Measurements from ENCODE around the gene HIF3A. TPM values are rescaled to one million over a fixed set of nuclear protein-coding genes. Genes with fewer than 3 reads are reported as not detected.

The HIF3A gene
- total RNA-seq, 2 experiments from 2014 or later: not detected

GRCh38 chr19:46376241-46377153 is 79.7 kb downstream of the HIF3A start:
- H3K4me3 Mint-ChIP-seq: no peak overlapping the region
- POLR2A ChIA-PET: no interaction called here
- peaks cover 9% of the 10 kb centered on the region for H3K4me1 Mint-ChIP-seq
- peaks cover 44% of the 10 kb centered on the region for H3K36me3 Mint-ChIP-seq (ENCODE audit: low read depth)
- DNase-seq: no peak
- no peaks in the 10 kb centered on the region for H3K27me3 Mint-ChIP-seq
- no peaks in the 10 kb centered on the region for H3K9me3 Mint-ChIP-seq
- no peak overlapping the region for H3K27ac Mint-ChIP-seq
- CTCF ChIA-PET: interaction anchor here (0.6 to 1.1 kb wide), 2 partner anchors 16 to 26 kb away, joined by 3 read pairs; no protein-coding TSS in a partner anchor

GRCh38 chr19:46378268-46378667 is 81.4 kb downstream of the HIF3A start:
- no peaks in the 10 kb centered on the region for H3K9me3 Mint-ChIP-seq
- ChIA-PET CTCF (interaction anchor here (1.0 kb wide), 1 partner anchor 14 kb away, joined by 4 read pairs; no protein-coding TSS in a partner anchor), POLR2A (no interaction called here)
- DNase-seq: no peak
- H3K4me3 Mint-ChIP-seq: no peak overlapping the region
- peaks cover 56% of the 10 kb centered on the region for H3K36me3 Mint-ChIP-seq (ENCODE audit: low read depth)
- H3K27ac Mint-ChIP-seq: no peak overlapping the region
- no peaks in the 10 kb centered on the region for H3K4me1 Mint-ChIP-seq
- no peaks in the 10 kb centered on the region for H3K27me3 Mint-ChIP-seq

- Mint-ChIP-seq H3K27me3 (no peaks in the 10 kb centered on the region), H3K36me3 (ENCODE audit: low read depth) (peaks cover 70% of the 10 kb centered on the region), H3K4me3 (no peak overlapping the region), H3K4me1 (no peaks in the 10 kb centered on the region), H3K27ac (no peak overlapping the region), H3K9me3 (no peaks in the 10 kb centered on the region)
- DNase-seq: no peak
- POLR2A ChIA-PET: no interaction called here
- CTCF ChIA-PET: interaction anchor here (1.8 kb wide), 1 partner anchor 15 kb away, joined by 5 read pairs; no protein-coding TSS in a partner anchor
Observed at GRCh38 chr19:46380690-46381089, 83.8 kb downstream of the HIF3A start.

- DNase-seq: no peak
- no peaks in the 10 kb centered on the region for H3K9me3 Mint-ChIP-seq
- no peaks in the 10 kb centered on the region for H3K4me1 Mint-ChIP-seq
- H3K27ac Mint-ChIP-seq: no peak overlapping the region
- H3K4me3 Mint-ChIP-seq: no peak overlapping the region
- ChIA-PET POLR2A (interaction anchor here (1.0 kb wide), 1 partner anchor 14 kb away, joined by 3 read pairs; no protein-coding TSS in a partner anchor), CTCF (interaction anchor here (1.8 kb wide), 1 partner anchor 14 kb away, joined by 5 read pairs; no protein-coding TSS in a partner anchor)
- no peaks in the 10 kb centered on the region for H3K27me3 Mint-ChIP-seq
- peaks cover 68% of the 10 kb centered on the region for H3K36me3 Mint-ChIP-seq (ENCODE audit: low read depth)
Observed at GRCh38 chr19:46381346-46381745, 84.5 kb downstream of the HIF3A start.

- Mint-ChIP-seq H3K9me3 (no peaks in the 10 kb centered on the region), H3K27ac (no peak overlapping the region), H3K4me1 (no peaks in the 10 kb centered on the region), H3K4me3 (no peak overlapping the region), H3K27me3 (no peaks in the 10 kb centered on the region), H3K36me3 (ENCODE audit: low read depth) (peaks cover 66% of the 10 kb centered on the region)
- ChIA-PET CTCF (interaction anchor here (1.8 kb wide), 1 partner anchor 14 kb away, joined by 5 read pairs; no protein-coding TSS in a partner anchor), POLR2A (interaction anchor here (1.0 kb wide), 1 partner anchor 13 kb away, joined by 3 read pairs; no protein-coding TSS in a partner anchor)
- no peak for DNase-seq
Observed at GRCh38 chr19:46381756-46382345, 85.0 kb downstream of the HIF3A start.

- no peak overlapping the region for H3K27ac Mint-ChIP-seq
- H3K9me3 Mint-ChIP-seq: no peaks in the 10 kb centered on the region
- peaks cover 71% of the 10 kb centered on the region for H3K36me3 Mint-ChIP-seq (ENCODE audit: low read depth)
- no peaks in the 10 kb centered on the region for H3K4me1 Mint-ChIP-seq
- DNase-seq: no peak
- POLR2A ChIA-PET: no interaction called here
- CTCF ChIA-PET: no interaction called here
- H3K4me3 Mint-ChIP-seq: no peak overlapping the region
- no peaks in the 10 kb centered on the region for H3K27me3 Mint-ChIP-seq
Observed at GRCh38 chr19:46383171-46383815, 86.5 kb downstream of the HIF3A start.

- CTCF ChIA-PET: no interaction called here
- H3K4me1 Mint-ChIP-seq: no peaks in the 10 kb centered on the region
- DNase-seq: no peak
Observed at GRCh38 chr19:46383846-46384245, 87.0 kb downstream of the HIF3A start.

GRCh38 chr19:46384396-46384795 is 87.6 kb downstream of the HIF3A start:
- Mint-ChIP-seq H3K27me3 (no peaks in the 10 kb centered on the region), H3K4me1 (no peaks in the 10 kb centered on the region), H3K9me3 (peaks cover 1% of the 10 kb centered on the region), H3K27ac (no peak overlapping the region), H3K4me3 (no peak overlapping the region), H3K36me3 (ENCODE audit: low read depth) (peaks cover 73% of the 10 kb centered on the region)
- ChIA-PET CTCF (no interaction called here), POLR2A (interaction anchor here (0.6 kb wide), 1 partner anchor 23 kb away, joined by 3 read pairs; no protein-coding TSS in a partner anchor)
- no peak for DNase-seq

More at GRCh38 chr19:46383846-46384245, 87.0 kb downstream of the HIF3A start:
- no peaks in the 10 kb centered on the region for H3K27me3 Mint-ChIP-seq
- H3K4me3 Mint-ChIP-seq: no peak overlapping the region
- no peaks in the 10 kb centered on the region for H3K9me3 Mint-ChIP-seq
- no peak overlapping the region for H3K27ac Mint-ChIP-seq
- POLR2A ChIA-PET: no interaction called here
- peaks cover 71% of the 10 kb centered on the region for H3K36me3 Mint-ChIP-seq (ENCODE audit: low read depth)

GRCh38 chr19:46385636-46386035 is 88.8 kb downstream of the HIF3A start:
- peaks cover 71% of the 10 kb centered on the region for H3K36me3 Mint-ChIP-seq (ENCODE audit: low read depth)
- ChIA-PET POLR2A (interaction anchor here (1.4 kb wide), 1 partner anchor 15 kb away, joined by 3 read pairs; no protein-coding TSS in a partner anchor), CTCF (no interaction called here)
- H3K27ac Mint-ChIP-seq: no peak overlapping the region
- H3K27me3 Mint-ChIP-seq: no peaks in the 10 kb centered on the region
- DNase-seq: no peak
- no peak overlapping the region for H3K4me3 Mint-ChIP-seq
- peaks cover 2% of the 10 kb centered on the region for H3K9me3 Mint-ChIP-seq
- no peaks in the 10 kb centered on the region for H3K4me1 Mint-ChIP-seq

- H3K27me3 Mint-ChIP-seq: no peaks in the 10 kb centered on the region
- H3K9me3 Mint-ChIP-seq: peaks cover 2% of the 10 kb centered on the region
- H3K4me3 Mint-ChIP-seq: no peak overlapping the region
- no peak overlapping the region for H3K27ac Mint-ChIP-seq
- ChIA-PET POLR2A (interaction anchor here (1.4 kb wide), 1 partner anchor 15 kb away, joined by 3 read pairs; no protein-coding TSS in a partner anchor), CTCF (no interaction called here)
- H3K36me3 Mint-ChIP-seq (ENCODE audit: low read depth): peaks cover 69% of the 10 kb centered on the region
- no peak for DNase-seq
- H3K4me1 Mint-ChIP-seq: no peaks in the 10 kb centered on the region
Observed at GRCh38 chr19:46386151-46386550, 89.3 kb downstream of the HIF3A start.

- ChIA-PET POLR2A (interaction anchor here (1.4 kb wide), 1 partner anchor 16 kb away, joined by 3 read pairs; no protein-coding TSS in a partner anchor), CTCF (interaction anchor here (1.0 kb wide), 1 partner anchor 9 kb away, joined by 3 read pairs; no protein-coding TSS in a partner anchor)
- no peak overlapping the region for H3K4me3 Mint-ChIP-seq
- no peak overlapping the region for H3K27ac Mint-ChIP-seq
- peaks cover 2% of the 10 kb centered on the region for H3K9me3 Mint-ChIP-seq
- H3K4me1 Mint-ChIP-seq: no peaks in the 10 kb centered on the region
- DNase-seq: no peak
- H3K36me3 Mint-ChIP-seq (ENCODE audit: low read depth): peaks cover 72% of the 10 kb centered on the region
- H3K27me3 Mint-ChIP-seq: no peaks in the 10 kb centered on the region
Observed at GRCh38 chr19:46386996-46387712, 90.3 kb downstream of the HIF3A start.

- CTCF ChIA-PET: no interaction called here
- peaks cover 2% of the 10 kb centered on the region for H3K9me3 Mint-ChIP-seq
- H3K27me3 Mint-ChIP-seq: no peaks in the 10 kb centered on the region
- H3K4me1 Mint-ChIP-seq: no peaks in the 10 kb centered on the region
- POLR2A ChIA-PET: no interaction called here
- no peak overlapping the region for H3K4me3 Mint-ChIP-seq
- peaks cover 70% of the 10 kb centered on the region for H3K36me3 Mint-ChIP-seq (ENCODE audit: low read depth)
- no peak overlapping the region for H3K27ac Mint-ChIP-seq
- no peak for DNase-seq
Observed at GRCh38 chr19:46387713-46388130, 90.9 kb downstream of the HIF3A start.

All from activated CD4-positive, alpha-beta memory T cell treated with anti-CD3 and anti-CD28 coated beads, Interleukin-2, amount 10 ng/mL, durations not matched to agents 7 days and 5 days (primary cell).